ENCODE measurements around the gene COL12A1. TPM values are rescaled to one million over a fixed set of nuclear protein-coding genes. Genes with fewer than 3 reads are reported as not detected.

COL12A1 gene
- polyA plus RNA-seq, 4 donors = 63.7 to 1,684 (median 152) TPM

- DNase-seq (ENCODE audit: low read depth in 4 of 4, low spot score in 3 of 4) = no peak
Observed at GRCh38 chr6:75070244-75070643, 135.6 kb downstream of the COL12A1 start.

GRCh38 chr6:75065523-75065922, 140.3 kb downstream of the COL12A1 start:
- no peak for DNase-seq (ENCODE audit: low read depth in 4 of 4, low spot score in 3 of 4)

- no peak for DNase-seq (ENCODE audit: low read depth in 4 of 4, low spot score in 3 of 4)
Observed at GRCh38 chr6:75052491-75052890, 153.4 kb downstream of the COL12A1 start.

- DNase-seq (ENCODE audit: low read depth in 4 of 4, low spot score in 3 of 4) = no peak
Observed at GRCh38 chr6:75049308-75049707, 156.5 kb downstream of the COL12A1 start.

GRCh38 chr6:75044846-75045245, 161.0 kb downstream of the COL12A1 start:
- DNase-seq (ENCODE audit: low read depth in 4 of 4, low spot score in 3 of 4) = no peak

- DNase-seq (ENCODE audit: low read depth in 4 of 4, low spot score in 3 of 4) = no peak
Observed at GRCh38 chr6:75041381-75041780, 164.5 kb downstream of the COL12A1 start.

Other genes starting within 250 kb of the COL12A1 start
- 100 to 1,000 TPM; 206 to 303 (median 275) TPM for gene COX7A2, start 37.7 kb upstream of the COL12A1 start, polyA plus RNA-seq (ENCODE audit: insufficient read length in 4 of 4)
- gene TMEM30A, start 78.7 kb upstream of the COL12A1 start, polyA plus RNA-seq (ENCODE audit: insufficient read length in 4 of 4) = 100 to 1,000 TPM in 3 of 4 donors, 10 to 100 TPM in 1; 97.2 to 148 (median 127) TPM